Activated CD4-positive, CD25-positive, alpha-beta regulatory T cell (primary cell): Measurements from ENCODE around the gene BRAF.
"Not testable (repeated sequence)": the region's sequence is repeated elsewhere in the genome, so short reads cannot be mapped to it uniquely, and the experiment has no call there.

Experiments used
- DNase-seq, 4 experiments: peaks; one replicate each; lab custom pipeline; 2025; lab: John Stamatoyannopoulos, UW

Gene BRAF

DNA sequence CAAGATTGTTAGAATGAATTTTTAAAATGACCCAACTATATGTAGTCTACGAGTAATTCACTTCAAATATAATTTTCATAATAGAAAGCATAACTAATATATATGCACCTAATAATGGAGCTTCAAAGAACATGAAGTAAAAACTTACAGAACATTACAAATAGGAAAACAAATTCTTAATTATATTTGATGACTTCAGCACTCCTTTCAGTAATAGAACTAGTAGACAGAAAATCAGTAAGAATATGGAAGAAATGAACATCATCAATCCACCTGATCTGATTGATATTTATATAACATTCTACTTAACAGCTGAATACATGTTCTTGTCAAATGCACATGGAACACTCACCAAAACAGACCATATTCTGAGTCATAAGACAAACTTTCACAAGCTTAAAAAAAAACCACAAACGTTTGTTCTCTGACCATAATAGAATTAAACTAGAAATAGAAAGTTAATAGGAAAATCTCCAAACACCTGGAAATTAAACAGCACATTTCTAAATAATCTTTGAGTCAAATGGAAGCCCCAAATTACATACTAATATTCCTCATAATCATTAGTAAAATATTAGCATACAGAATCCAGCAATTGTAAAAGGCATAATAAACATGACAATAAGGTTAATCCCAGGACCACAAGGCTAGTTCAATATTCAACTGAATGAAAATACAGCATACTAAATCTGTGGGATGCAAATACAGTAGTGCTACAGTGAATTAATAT lies 48.0 kb downstream of the BRAF start:
- no peak for DNase-seq

DNA sequence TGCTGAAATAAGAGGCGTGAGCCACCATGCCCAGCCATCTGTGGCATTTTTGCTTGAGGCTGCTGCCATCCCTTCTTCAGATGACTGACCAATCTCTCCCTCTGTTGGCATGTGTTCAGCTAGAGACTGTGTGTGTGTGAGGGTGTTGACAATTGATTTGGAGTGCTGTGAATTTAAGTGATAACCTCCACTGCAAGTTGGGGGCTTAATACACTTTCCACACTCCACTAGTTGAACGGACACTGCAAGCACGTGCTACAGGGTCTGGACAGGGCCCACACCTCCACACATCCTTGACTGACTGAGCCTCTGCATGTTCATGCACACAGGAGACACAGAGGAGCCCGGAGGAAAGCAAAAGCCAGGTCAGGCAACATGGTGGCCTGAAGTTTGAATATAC lies 51.3 kb downstream of the BRAF start:
- no peak for DNase-seq

DNA sequence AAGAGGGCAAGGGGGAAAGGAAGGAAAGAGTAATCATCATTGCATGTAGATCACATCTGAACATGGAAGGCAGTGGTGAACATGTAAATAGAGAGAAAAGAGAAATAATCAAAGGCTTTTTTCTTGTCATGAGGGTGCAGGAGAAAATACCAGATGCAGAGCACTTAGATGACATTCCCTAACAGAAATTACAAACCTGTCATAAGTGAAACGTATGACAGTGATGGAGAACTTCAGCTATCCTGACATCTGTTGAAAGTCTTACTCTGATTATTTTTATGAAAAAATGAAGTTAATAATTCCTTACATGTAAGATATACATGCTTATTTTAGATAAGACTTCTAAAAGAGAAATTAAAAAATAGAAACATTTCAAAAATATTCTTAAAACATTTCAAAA lies 54.7 kb downstream of the BRAF start:
- DNase-seq = no peak

DNA sequence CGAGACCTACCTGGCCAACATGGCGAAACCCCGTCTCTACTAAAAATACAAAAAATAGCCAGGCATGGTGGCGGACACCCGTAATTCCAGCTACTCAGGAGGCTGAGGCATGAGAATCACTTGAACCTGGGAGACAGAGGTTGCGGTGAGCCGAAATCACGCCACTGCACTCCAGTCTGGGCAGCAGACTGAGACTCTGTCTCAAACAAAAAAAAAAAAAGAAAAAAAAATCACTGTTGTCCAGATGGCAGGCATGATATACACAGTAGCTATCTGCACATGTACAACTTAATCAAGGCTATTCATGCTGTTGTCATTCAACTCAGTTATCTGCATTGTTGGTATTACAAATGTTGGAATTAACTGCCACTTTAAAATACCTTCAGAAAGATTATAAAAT lies 55.3 kb downstream of the BRAF start:
- DNase-seq = no peak

DNA sequence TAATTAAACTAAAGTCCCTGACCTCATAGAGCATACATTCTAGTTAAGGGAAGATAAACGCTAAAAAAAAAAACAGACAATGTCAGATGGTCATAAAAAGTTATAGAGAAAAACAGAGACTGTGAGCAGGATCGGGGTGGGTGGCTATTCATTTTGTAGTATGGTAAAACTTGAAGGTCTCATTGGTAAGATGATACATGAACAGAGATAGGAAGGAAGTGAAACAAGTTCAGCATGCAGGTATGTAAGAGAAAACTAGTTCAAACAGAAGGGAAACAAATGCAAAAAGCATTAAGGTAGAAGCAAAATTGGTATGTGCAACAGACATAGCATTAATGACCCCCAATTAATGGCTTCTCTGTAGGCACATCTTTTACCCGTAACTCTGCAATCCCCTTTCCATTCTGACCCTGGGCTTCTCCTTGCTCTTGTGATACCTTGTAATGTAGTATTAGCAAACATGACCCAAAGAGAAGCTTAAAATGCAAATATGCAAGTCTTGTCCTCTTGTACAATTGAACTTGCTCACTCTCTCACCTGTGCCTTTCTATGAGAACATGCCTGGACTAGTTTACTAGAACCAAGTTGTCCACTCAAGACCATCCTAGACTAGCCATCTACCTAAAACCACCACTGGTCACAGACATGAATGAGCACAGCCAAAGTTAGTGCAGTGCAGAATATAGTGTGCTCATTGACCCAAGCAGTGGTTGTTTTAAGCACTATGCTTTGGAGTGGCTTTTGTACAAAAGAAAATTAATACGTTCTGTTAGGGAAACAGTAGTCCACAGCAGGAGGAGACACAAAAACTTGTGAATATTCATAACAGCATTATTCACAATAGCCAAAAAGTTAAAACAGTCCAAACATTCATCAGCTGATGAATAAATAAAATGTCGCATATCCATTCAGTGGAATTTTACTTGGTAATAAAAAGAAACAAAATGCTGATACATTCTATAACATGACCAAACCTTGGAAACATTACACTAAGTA lies 57.0 kb downstream of the BRAF start:
- DNase-seq = no peak

DNA sequence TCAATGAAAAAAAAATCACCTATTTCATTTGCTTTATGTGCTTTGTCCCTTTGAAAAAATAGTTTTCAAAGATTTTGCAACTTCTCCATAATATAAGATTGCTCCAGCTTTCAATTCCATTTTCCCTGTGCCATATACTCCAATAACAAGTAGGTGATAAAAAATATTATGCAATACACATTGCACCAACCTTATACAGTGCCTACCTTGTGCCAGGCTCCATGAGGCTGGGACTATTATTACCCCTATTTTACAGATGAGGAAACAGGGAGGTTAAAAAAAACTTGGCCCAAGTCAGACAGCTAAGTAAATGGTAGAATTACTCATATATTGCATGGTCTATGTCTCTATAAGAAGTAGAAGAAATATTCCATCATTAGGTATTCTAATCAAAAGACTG lies 57.8 kb downstream of the BRAF start:
- DNase-seq = no peak

DNA sequence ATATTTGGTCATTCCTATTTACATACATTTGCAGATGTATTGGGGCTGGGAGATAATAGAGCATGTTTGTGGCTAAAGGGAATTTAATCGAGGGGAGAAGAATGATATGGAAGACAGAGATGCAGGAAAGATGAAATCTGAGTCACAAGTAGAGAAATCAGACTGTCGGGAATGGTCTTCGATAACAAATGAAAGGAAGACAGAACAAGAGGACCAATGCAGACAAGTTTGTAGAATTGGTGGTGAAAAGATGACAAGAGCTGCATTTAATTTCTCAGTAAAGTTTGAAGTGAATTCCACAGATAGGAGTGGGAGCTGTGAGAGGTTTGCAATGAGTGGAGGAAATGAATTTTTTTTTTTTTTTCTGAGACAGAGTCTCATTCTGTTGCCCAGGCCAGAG lies 60.0 kb downstream of the BRAF start:
- DNase-seq = no peak

DNA sequence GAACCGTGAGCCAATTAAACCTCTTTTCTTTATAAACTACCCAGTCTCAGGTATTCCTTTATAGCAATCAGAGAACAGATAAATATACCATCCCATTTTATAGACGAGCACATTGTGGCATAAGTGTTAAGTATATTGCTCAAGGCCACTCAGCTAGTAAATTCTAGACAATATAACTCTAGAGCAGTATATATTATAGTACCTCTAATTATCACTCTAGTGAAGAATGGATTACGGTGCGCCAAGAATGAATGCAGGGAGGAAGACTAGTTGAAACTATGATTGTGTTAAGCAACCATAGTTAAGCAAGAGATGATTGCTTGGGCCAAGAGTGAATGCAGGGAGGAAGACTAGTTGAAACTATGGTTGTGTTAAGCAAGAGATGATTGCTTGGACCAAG lies 60.9 kb downstream of the BRAF start:
- DNase-seq = no peak

DNA sequence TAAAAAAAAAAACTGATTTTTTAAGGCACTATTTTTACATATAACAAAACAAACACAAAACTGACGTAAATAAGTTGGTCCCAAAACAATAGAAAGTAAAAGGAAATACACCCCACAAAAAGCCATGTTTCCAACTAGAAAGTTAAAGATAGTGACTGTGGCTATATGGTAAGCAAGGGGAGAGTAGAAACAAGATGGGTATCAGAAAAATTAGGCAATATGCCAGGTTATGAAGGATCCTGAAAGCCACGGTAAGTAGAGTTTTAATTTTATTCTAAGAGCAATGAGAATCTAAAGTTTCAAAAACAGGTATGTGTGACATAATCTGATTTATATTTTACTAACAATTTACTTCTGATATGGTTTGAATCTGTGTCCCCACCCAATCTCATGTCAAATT lies 61.5 kb downstream of the BRAF start:
- DNase-seq = no peak

DNA sequence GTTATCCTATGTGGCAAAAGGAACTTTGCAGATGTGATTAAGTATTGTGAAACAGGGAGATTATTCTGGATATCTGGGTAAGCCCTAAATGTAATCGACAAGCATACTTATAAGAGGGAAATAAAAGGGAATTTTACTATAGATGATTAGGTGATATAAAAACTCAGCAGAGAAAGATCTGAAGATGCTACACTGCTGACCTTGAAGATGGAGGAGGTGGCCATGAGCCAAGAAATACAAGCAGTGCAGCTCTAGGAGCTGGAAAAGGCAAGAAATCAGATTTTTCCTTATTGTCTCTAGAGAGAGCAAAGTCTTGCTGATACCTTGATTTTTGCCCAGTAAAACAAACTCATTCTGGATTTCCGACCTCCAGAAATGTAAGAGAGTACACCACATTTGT lies 67.7 kb downstream of the BRAF start:
- DNase-seq = no peak

DNA sequence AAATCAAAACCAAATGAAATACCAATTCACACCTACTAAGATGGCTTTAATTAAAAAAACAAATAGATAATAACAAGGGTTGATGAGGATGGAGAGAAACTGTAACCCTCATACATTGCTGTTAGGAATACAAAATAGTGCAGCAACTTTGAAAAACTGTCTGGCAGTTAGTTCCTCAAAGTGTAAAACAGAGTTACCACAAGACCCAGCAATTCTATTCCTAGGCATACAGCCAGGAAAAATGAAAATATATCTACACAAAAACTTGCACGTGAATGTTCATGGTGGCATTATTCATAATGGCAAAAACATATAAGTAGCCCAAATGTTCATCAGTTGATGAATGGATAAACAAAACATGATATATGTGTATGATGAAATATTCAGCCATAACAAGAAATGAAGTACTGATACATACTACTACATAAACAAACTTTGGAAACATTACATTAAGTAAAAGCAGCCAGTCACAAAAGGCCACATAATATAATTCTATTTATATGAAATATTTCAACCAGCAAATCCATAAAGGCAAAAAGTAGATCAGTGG lies 83.5 kb downstream of the BRAF start:
- no peak for DNase-seq

DNA sequence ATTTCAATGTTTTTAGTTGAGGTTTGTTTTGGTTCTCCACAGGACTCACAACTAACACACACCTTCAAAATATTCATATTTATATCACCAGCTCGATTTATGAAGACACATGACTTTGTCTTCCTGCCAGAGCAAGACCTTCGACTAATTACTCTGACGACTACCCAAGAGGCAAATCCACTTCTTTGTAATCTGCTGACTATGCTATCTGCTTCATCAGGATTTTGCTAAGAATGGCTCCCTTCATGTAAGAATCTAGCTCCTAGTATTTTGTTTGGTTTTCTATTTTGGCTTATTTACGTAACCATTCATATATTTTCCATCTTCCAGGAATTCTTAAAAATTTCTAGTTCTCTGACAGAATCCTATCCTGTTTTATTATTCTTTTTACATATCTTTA lies 93.0 kb downstream of the BRAF start:
- DNase-seq = no peak

DNA sequence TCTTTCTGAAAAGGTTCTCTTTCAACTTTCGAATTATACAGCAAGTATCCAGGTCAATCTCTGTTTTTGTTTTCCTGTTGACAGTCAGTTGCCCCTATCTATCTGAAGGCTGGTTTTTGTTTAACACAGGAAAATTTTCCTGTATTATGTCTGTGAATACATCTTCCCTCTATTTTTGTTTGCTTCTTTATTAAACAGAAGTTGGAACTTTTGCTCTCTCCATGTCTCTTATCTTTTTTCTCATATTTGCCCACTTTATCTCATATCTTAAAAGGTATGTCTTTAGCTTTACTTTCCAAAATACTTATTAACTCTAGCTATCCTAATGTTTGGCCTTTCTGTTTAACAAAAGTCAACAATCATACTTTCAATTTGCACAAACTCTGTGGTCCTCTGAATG lies 95.0 kb downstream of the BRAF start:
- DNase-seq = no peak

DNA sequence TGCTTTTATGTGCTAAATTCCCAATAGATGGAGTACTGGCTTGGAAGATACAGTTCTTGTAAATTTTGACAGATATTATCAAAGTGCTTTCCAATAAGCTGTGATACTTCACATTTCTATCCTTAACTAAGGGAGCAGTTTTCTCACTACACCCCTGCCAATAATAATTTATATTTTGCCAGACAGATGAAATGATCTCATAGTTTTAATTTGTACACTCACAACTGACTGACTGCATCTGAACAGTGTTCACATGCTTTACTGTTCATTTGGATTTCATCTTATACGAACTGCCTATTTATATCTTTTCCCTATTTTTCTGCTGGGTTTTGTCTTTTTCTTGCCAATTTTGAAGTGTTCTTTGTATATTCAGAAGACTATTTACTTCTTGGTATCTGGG lies 96.0 kb downstream of the BRAF start:
- DNase-seq = no peak

DNA sequence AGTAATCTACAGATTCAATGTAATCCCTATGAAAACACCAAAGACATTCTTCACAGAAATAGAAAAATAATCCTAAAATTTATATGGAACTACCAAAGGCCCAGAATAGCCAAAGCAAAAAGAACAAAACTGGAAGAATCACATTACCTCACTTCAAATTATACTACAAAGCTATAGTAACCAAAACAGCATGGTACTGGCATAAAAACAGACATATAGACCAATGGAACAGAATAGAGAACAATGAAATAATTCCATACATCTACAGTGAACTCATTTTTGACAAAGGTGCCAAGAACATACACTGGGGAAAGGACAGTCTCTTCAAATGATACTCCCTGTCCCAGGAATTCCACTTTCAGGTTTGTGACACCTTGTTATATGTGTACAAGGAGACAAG lies 107.3 kb downstream of the BRAF start:
- DNase-seq = not testable (repeated sequence)

DNA sequence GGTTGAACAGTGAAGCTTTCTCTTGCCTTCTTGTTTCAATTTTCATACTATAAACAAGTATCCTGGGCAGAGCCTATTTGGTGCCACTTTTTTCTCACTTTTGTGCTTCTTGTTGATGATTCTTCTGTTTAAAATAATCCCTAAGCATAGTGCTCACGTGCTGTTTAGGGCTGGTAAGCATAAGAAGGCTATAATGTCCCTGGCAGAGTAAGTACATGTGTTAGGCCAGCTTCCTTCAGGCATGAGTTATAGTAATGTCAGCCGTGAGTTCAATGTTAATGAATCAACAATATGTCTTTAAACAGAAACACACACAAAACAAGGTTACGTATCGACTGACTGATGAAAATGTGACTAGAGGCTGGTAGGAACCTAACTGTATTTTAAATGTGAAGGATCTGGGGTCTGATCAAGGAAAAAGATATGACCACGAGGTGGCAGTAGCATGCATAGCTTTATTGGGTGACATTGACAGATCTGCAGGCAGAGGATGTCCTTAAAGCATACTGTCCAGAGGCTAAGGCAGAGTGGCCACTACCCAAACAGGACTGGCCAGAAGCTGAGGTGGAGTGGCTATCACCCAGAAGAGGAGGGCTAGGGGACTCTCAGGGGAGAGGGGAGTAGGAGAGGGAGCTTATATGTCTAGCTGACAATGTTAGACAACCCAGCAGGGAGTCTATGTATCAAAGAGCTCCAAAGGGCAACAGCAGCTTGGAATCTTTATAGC lies 113.7 kb downstream of the BRAF start:
- DNase-seq = peak; percentile 5 to 27 (median 14)

DNA sequence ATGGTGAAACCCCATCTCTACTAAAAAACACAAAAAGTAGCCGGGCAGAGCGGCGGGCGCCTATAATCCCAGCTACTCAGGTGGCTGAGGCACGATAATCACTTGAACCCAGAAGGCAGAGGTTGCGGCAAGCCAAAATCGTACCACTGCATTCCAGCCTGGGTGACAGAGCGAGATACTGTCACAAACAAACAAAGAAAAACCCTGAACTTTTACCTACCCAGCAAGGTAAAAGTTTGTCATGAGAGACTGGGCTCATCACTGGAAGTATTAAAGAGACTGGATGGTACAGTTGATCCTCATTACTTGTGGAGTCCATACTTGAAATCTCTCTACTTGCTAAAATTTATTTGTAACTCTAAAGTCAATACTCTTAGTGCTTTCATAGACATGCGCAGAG lies 114.3 kb downstream of the BRAF start:
- DNase-seq = no peak

DNA sequence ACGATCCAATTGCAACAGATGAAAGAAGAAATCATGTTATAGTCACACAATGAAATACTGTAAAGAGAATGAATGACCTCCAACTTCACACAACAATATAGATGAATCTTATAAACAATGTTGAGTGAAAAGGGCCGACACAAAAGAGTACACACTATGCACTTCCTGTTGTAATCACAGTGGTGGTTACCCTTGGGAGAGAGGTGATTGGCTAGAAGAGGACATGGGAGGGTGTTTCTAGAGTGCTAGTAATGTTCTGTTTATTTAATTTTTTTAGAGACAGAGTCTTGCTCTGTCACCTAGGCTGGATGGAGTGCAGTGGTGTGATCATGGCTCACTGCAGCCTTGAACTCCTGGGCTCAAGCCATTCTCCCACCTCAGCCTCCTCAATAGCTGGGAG lies 145.8 kb downstream of the BRAF start:
- DNase-seq = no peak

DNA sequence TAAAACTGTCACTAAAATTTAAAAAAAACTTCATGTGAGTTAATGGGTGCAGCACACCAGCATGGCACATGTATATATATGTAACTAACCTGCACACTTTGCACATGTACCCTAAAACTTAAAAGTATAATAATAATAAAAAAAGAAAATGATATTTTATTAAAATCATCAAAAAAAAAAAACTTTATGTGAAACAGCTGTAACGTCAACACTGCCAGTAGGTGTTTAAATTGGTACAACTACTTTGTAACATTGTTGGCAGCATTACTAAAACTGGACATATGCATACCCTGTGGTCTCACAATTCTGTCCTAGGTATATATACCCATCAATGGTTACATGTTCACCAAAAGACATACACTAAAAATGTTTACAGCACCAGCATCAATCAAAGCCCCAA lies 146.2 kb downstream of the BRAF start:
- no peak for DNase-seq

DNA sequence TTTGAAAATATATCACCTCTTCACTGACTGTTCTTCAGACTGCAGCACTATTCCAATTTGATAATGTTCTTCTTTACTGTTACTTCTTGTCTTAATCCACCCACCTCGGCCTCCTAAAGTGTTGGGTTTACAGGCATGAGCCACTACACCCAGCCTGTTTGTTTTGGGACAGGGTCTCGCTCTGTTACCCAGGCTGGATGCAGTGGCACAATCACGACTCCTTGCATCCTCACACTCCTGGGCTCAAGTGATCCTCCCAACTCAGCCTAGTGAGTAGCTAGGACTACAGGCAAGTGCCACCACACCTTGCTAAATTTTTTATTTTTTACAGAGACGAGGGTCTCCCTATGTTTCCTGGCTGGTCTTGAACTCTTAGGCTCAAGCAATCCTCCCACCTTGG lies 150.4 kb downstream of the BRAF start:
- DNase-seq = no peak

DNA sequence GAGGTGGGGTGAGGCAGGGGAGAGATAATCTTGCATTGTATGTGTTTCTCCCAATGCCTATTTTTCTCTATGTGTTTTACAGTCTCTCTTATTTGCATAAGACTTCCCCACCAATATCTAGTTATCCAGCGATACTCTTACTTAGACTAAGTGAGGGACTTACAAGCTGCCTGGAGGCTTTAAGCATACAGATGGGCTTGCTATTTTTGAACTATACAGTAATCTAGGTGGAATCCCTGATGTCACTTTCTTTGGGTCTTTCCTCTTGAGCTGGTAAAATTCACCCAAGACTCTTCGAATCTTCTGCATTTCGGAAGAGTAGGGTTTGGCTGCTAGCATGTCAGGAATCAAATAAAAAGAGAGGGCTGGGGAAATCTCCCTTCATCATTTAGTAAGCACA lies 151.6 kb downstream of the BRAF start:
- no peak for DNase-seq

DNA sequence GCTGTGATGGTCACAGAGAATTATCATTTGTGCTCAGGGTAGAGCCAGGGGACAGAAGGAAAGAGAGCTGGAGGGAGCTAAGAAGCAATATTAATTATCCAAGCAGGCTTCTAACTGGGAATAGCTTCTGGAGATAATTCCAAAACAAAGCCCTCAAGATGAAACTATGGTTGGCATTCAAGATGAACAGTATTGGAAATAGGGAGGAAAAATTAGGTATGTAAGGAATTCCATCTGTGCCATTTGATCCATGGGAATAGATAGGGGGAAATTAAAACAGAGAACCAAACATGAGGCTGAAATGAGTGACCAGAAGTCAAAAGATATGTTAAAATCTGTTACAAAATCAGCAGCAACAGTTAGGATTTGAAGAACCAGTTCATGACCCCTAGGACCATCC lies 152.9 kb downstream of the BRAF start:
- DNase-seq = no peak
